Spinal cord (tissue), 10 donors: Measurements from ENCODE around the gene ZNF598. TPM values are rescaled to one million over a fixed set of nuclear protein-coding genes. Genes with fewer than 3 reads are reported as not detected.

ENCODE experiments used
- DNase-seq, 6 donors: peaks; one replicate each; pipeline versions ENCODE4 v3.0.0 to v3.0.0-alpha.2; 2013 to 2015; ENCODE audit warnings: low spot score in 6 of 6, low read depth in 4 of 6
- H3K27ac ChIP-seq: one replicate; pipeline ENCODE4 v1.5.1; 2013; ENCODE audit warnings: low read depth, low read length, control low read depth
- H3K27me3 ChIP-seq: one replicate; pipeline ENCODE4 v1.6.1; 2013; ENCODE audit warnings: low read length; ENCODE audit not compliant: control insufficient read depth, insufficient read depth
- H3K36me3 ChIP-seq: one replicate; pipeline ENCODE4 v1.6.1; 2013; ENCODE audit warnings: low read length; ENCODE audit not compliant: control insufficient read depth, insufficient read depth
- H3K4me1 ChIP-seq: one replicate; pipeline ENCODE4 v1.6.1; 2013; ENCODE audit warnings: low read length; ENCODE audit not compliant: control insufficient read depth, insufficient read depth
- H3K4me3 ChIP-seq: one replicate; pipeline ENCODE4 v1.5.1; 2013; ENCODE audit warnings: low read depth, low read length, control low read depth
- H3K9me3 ChIP-seq: one replicate; pipeline ENCODE4 v1.6.1; 2013; ENCODE audit warnings: low read length; ENCODE audit not compliant: control insufficient read depth, insufficient read depth
- WGBS: methylation state at CpG from one replicate; pipeline ENCODE4 v1.1.5; 2013; ENCODE audit warnings: missing lambda C conversion rate; ENCODE audit not compliant: insufficient coverage; 5-methylcytosine and 5-hydroxymethylcytosine counted together
- polyA plus RNA-seq, 2 donors: library from polyadenylated mRNA; unstranded; fragments of 120-200 nt; gene quantifications; one replicate each; pipeline ENCODE4 v1.2.1, GENCODE V29; 2013; ENCODE audit not compliant: insufficient read length in 2 of 2
- total RNA-seq, 2 donors: library from RNA; depleted of rRNA in 1 of 2; stranded (reverse); fragments of 120-200 nt in 1 of 2; fragments of >200 nt in 1 of 2; gene quantifications; one replicate each; pipeline versions ENCODE4 v1.2.3 to v1.2.4, GENCODE V29; 2013 to 2014
- donor health status: healthy.

The ZNF598 gene
- total and polyA plus RNA-seq, 4 donors = 5.4 to 31.7 (median 18.5) TPM

DNA sequence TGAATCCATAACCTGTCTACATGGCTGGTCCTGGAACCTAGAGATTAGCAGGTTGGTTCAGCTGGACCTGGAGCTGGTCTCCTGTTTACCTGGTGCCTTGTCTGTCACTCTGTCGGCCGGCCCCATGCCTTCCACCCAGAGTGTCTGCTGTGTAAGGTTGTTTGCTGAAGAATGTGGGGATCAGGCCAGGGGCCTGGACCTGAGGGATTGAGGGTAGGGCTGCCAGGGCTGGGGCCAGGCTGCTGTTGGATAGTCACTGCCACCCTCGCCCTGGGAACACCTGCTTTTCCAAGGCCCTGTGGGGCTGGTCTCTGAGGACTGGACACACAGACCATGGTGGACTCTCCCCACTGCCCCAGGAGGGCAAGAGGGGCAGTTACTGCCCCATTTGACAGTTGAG lies 18.5 kb upstream of the ZNF598 start:
- 82% methylated on average over 1 of the region's 3 CpGs for WGBS
- no peak overlapping the region for H3K4me3 ChIP-seq
- H3K27ac ChIP-seq = no peak overlapping the region
- no peak for DNase-seq
- H3K27me3 ChIP-seq = peaks cover 2% of the 10 kb centered on the region
- H3K9me3 ChIP-seq = no peaks in the 10 kb centered on the region
- H3K4me1 ChIP-seq = peaks cover 53% of the 10 kb centered on the region
- H3K36me3 ChIP-seq = peaks cover 43% of the 10 kb centered on the region

DNA sequence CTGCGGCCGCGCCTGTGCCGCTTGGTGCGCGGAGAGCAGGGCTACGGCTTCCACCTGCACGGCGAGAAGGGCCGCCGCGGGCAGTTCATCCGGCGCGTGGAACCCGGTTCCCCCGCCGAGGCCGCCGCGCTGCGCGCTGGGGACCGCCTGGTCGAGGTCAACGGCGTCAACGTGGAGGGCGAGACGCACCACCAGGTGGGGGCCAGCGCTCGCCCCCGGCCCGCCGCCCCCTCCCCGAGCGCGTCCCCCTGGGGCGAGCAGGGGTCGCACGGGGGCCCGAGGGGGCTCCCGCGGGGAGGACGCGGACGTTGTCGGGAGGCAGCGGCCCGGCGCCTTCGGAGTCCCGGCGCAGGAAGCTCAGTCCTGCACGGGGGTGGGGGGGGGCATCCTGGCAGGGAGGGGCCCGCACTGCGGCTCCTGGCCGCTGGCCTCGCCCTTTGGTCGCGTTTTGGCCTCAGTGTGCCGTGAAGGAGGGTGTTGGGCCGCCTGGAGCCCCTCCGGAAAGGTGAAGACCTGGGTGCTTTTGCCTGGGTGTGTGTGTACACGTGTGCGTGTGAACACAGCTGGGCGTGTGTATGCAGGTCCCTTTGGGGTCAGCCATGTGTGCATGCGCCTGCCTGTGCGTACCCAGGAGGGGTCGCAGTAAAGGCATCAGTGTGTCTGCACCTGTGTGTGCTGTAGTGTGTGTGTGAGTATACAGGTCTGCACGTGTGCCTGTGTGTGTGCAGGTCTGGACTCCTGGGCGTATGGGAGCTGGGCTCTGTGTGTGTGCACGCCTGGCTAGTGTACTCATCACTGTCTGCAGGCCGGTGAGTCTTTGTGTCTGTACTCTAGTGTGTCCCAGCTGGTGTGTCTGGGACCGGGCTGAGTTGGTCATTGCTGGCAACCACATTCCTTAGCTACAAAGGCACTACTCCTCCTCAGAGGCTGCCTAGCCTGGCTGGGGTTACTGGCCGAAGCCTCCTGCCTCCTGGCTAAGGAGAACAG lies 17.7 kb upstream of the ZNF598 start:
- Histone ChIP-seq H3K27me3 (peaks cover 2% of the 10 kb centered on the region), H3K36me3 (peaks cover 34% of the 10 kb centered on the region), H3K9me3 (no peaks in the 10 kb centered on the region), H3K4me1 (peaks cover 52% of the 10 kb centered on the region), H3K27ac (no peak overlapping the region), H3K4me3 (peak overlapping the region; percentile 41)
- peak in 1 of 6 donors; percentile 50 for DNase-seq
- WGBS = 7% methylated on average over 75 of the region's 76 CpGs

DNA sequence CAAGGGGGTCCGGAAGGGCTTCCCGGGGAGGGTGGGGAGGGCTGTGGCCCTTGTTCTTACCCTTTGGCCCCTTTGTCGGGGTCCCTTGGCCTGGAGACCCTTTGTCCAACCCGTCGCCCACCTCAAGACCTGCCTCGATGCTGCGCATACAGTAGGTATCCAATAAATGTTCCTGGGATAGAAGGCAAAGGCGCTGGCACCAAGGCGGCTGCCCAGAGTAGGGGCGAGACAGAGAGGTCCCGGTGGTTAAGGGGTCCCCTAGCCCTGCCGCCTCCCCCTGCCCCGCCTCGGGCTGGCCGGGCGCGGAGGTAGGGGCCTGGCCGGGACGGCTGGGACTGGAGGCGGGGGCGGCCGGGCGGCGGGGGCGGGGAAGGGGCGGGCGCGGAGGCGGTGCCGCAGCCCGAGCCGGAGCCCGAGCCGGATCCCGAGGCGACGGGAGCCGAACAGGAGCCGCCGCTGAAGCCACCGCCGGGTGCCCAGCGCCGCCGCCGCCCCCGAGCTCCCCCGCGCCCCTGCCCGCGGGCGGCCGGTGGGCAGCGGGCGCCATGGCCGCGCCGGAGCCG lies 16.9 kb upstream of the ZNF598 start, which contains the start of gene NHERF2:
Gene NHERF2, plus strand, starts transcription at position 442 of the 563 bp plus-strand sequence. Its CDS starts 104 bp downstream, at position 546.
- DNase-seq = peak in 1 of 6 donors; percentile 57

GRCh38 chr16:2025878-2026460 lies 16.3 kb upstream of the ZNF598 start:
- 77% methylated on average over 15 of the region's 16 CpGs for WGBS
- H3K27me3 ChIP-seq = peaks cover 11% of the 10 kb centered on the region
- H3K36me3 ChIP-seq = peaks cover 25% of the 10 kb centered on the region
- H3K9me3 ChIP-seq = no peaks in the 10 kb centered on the region
- peaks cover 46% of the 10 kb centered on the region for H3K4me1 ChIP-seq
- no peak overlapping the region for H3K27ac ChIP-seq
- H3K4me3 ChIP-seq = no peak overlapping the region
- DNase-seq = no peak

More for the DNA sequence above, 16.9 kb upstream of the ZNF598 start, which contains the start of gene NHERF2:
- Histone ChIP-seq H3K36me3 (peaks cover 30% of the 10 kb centered on the region), H3K27ac (no peak within 1 kb of the TSS), H3K9me3 (no peaks in the 10 kb centered on the region), H3K4me1 (peaks cover 50% of the 10 kb centered on the region), H3K27me3 (peaks cover 8% of the 10 kb centered on the region), H3K4me3 (peak within 1 kb of the TSS; percentile 41)
- 9% methylated on average over 59 of the region's 59 CpGs for WGBS

DNA sequence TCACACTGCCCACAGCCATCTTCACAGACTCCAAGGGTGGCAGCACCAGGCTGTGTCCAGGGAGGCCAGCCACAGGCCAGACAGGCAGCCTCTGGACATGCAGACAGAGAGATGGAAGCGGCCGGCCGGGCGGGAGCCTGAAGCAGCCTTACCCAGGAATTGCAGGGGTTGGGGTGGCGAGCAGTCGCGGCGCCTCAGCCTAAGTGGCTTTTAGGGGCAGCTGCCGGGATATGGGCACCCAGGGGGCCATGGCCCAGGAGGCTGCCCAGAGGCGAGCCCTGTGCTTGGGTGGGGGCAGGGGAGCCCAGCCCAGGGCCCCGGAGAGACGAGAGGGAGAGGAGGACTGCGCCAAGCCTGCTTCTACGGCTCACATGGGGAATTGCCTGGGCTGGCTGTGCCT lies 15.6 kb upstream of the ZNF598 start:
- H3K4me3 ChIP-seq = no peak overlapping the region
- H3K9me3 ChIP-seq = no peaks in the 10 kb centered on the region
- DNase-seq = no peak
- 84% methylated on average over 13 of the region's 14 CpGs for WGBS
- peaks cover 18% of the 10 kb centered on the region for H3K36me3 ChIP-seq
- H3K27ac ChIP-seq = no peak overlapping the region
- H3K27me3 ChIP-seq = peaks cover 18% of the 10 kb centered on the region
- H3K4me1 ChIP-seq = peaks cover 53% of the 10 kb centered on the region

GRCh38 chr16:2024032-2024420 lies 14.4 kb upstream of the ZNF598 start:
- DNase-seq = no peak
- WGBS = 92% methylated on average over 12 of the region's 12 CpGs
- Histone ChIP-seq H3K27ac (peak overlapping the region; percentile 54), H3K27me3 (peaks cover 28% of the 10 kb centered on the region), H3K36me3 (peaks cover 6% of the 10 kb centered on the region), H3K4me3 (no peak overlapping the region), H3K4me1 (peaks cover 62% of the 10 kb centered on the region), H3K9me3 (no peaks in the 10 kb centered on the region)

DNA sequence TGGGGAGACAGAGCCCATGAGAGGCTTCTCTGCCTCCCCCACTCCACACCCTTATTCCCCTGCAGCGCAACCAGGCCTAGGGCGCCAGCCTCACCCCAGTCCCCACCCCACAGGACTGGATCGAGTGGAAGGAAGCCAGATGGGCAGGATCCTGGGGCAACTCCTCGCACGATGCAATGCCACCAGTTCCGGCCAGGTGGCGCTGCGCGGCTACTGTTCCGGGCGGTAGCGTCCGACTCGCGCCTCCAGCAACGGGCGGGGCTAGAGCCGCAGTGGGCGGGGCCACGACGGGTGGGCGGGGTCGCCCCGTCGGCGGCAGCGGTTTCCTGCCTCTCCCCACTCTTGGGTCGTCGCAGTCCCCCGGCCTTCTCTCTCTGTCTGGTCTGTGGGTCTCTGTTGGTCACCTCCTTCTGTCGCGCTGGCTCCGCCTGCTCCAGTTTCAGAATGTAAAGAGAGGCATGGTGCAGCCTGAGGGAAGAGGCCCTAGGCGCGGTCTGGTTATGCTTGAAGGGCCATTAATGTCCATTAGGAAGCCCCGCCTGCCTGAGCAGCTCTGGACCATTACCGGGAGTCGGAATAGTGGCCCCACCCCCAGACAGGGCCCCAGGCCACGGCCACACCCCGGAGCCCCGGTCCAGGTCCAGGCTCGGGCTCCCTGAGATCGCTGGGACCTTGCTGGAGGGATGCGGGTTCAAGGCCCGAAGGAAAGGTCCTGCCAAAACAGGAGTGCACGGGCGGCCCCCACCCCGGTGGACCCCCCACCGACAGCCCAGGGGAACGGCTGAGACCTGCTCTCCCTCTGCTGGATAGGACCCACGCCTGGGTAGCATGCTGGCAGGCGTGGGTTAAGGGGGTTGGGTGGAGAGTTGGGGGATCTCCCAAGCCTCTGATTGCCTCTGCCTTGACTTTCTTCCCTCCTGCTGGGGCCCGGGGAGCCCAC lies 13.7 kb upstream of the ZNF598 start:
- Histone ChIP-seq H3K27ac (peak overlapping the region; percentile 54), H3K9me3 (no peaks in the 10 kb centered on the region), H3K36me3 (peaks cover 3% of the 10 kb centered on the region), H3K27me3 (peaks cover 31% of the 10 kb centered on the region), H3K4me1 (peaks cover 57% of the 10 kb centered on the region), H3K4me3 (peak overlapping the region; percentile 42)
- peak in 5 of 6 donors; percentile 71 to 94 (median 83) for DNase-seq
- WGBS = 7% methylated on average over 49 of the region's 53 CpGs

GRCh38 chr16:2022723-2023091 lies 13.1 kb upstream of the ZNF598 start:
- H3K9me3 ChIP-seq = no peaks in the 10 kb centered on the region
- peaks cover 50% of the 10 kb centered on the region for H3K4me1 ChIP-seq
- peaks cover 34% of the 10 kb centered on the region for H3K27me3 ChIP-seq
- no peak for DNase-seq
- H3K4me3 ChIP-seq = peak overlapping the region; percentile 42
- peaks cover 3% of the 10 kb centered on the region for H3K36me3 ChIP-seq
- 2% methylated on average over 10 of the region's 14 CpGs for WGBS
- no peak overlapping the region for H3K27ac ChIP-seq
